MM.1S (cell line): ENCODE measurements around the gene FKBP15.

Experiments
- DNase-seq: peaks from one replicate; pipeline ENCODE4 v3.0.0-alpha.2; 2015
- H2AFZ ChIP-seq: fragments of 300-600 bp; sonication (generic); 2 replicates; pipeline ENCODE4 v1.6.0; 2016; ENCODE audit warnings: antibody characterized with exemption, low read length
- H3F3A ChIP-seq: fragments of 300-600 bp; sonication (generic); 2 replicates; pipeline ENCODE4 v1.6.1; 2016; ENCODE audit warnings: mild to moderate bottlenecking, antibody characterized with exemption, low read length, moderate library complexity, mixed read lengths; ENCODE audit not compliant: insufficient read depth
- H3K27ac ChIP-seq: fragments of 300-600 bp; sonication (generic); 2 replicates; pipeline ENCODE4 v1.5.1; 2016; ENCODE audit warnings: mild to moderate bottlenecking, low read length
- H3K27me3 ChIP-seq: fragments of 300-600 bp; sonication (generic); replicated peaks from 2 replicates; pipeline ENCODE4 v1.6.0; 2016; ENCODE audit warnings: low read length; ENCODE audit not compliant: insufficient read depth
- H3K36me3 ChIP-seq: fragments of 300-600 bp; sonication (generic); replicated peaks from 2 replicates; pipeline ENCODE4 v1.6.1; 2016; ENCODE audit warnings: mild to moderate bottlenecking, low read length, mixed read lengths; ENCODE audit not compliant: insufficient read depth
- H3K4me1 ChIP-seq: fragments of 300-600 bp; sonication (generic); 2 replicates; pipeline ENCODE4 v1.6.1; 2016; ENCODE audit warnings: low read length, mixed read lengths
- H3K4me2 ChIP-seq: fragments of 300-600 bp; sonication (generic); 2 replicates; pipeline ENCODE4 v1.6.0; 2016; ENCODE audit warnings: low read depth, low read length
- H3K4me3 ChIP-seq: fragments of 300-600 bp; sonication (generic); 2 replicates; pipeline ENCODE4 v1.5.1; 2016; ENCODE audit warnings: low read length, mixed read lengths
- H3K79me2 ChIP-seq: fragments of 300-600 bp; sonication (generic); 2 replicates; pipeline ENCODE4 v1.6.1; 2016; ENCODE audit warnings: mixed run types, low read length, mixed read lengths
- H3K9ac ChIP-seq: fragments of 300-600 bp; sonication (generic); 2 replicates; pipeline ENCODE4 v1.6.1; 2016; ENCODE audit warnings: low read length, mixed read lengths
- H3K9me2 ChIP-seq: fragments of 300-600 bp; sonication (generic); replicated peaks from 2 replicates; pipeline ENCODE4 v1.6.1; 2016; ENCODE audit warnings: mild to moderate bottlenecking, low read length, mixed read lengths; ENCODE audit not compliant: insufficient read depth
- H3K9me3 ChIP-seq: fragments of 300-600 bp; sonication (generic); replicated peaks from 2 replicates; pipeline ENCODE4 v1.6.1; 2016; ENCODE audit warnings: mild to moderate bottlenecking, low read length, mixed read lengths; ENCODE audit not compliant: insufficient read depth
- H4K20me1 ChIP-seq: fragments of 300-600 bp; sonication (generic); 2 replicates; pipeline ENCODE4 v1.6.1; 2016; ENCODE audit warnings: mild to moderate bottlenecking, low read length, moderate library complexity, mixed read lengths; ENCODE audit not compliant: insufficient read depth
- CTCF ChIP-seq: fragments of 300-600 bp; sonication (generic); IDR thresholded peaks from 2 replicates; pipeline ENCODE4 v1.5.1; 2016; ENCODE audit warnings: antibody characterized with exemption, low read length, mixed read lengths
- EZH2 ChIP-seq: fragments of 300-600 bp; sonication (generic); optimal IDR thresholded peaks from 2 replicates; pipeline ENCODE3; 2017; ENCODE audit warnings: low read depth, mild to moderate bottlenecking, antibody characterized with exemption, low read length, mixed read lengths
- EZH2phosphoT487 ChIP-seq: fragments of 300-600 bp; sonication (generic); IDR thresholded peaks from 2 replicates; pipeline ENCODE4 v1.6.1; 2018; ENCODE audit warnings: antibody characterized with exemption, low read length

FKBP15 gene

GRCh38 chr9:113219186-113219936 is 1.7 kb downstream of the FKBP15 start:
- Histone ChIP-seq H2AFZ (no peak overlapping the region), H3F3A (peaks cover 17% of the 10 kb centered on the region), H3K36me3 (no peaks in the 10 kb centered on the region), H3K9me3 (no peaks in the 10 kb centered on the region), H3K4me3 (peak overlapping the region; percentile 78), H3K27me3 (no peaks in the 10 kb centered on the region), H3K27ac (peak overlapping the region; percentile 57; the same call in 1 of the 2 replicates), H3K4me1 (peaks cover 30% of the 10 kb centered on the region), H3K4me2 (peak overlapping the region; percentile 88), H3K9me2 (no peaks in the 10 kb centered on the region), H3K79me2 (peaks cover 72% of the 10 kb centered on the region), H3K9ac (0 out of 2 replicates have a peak overlapping the region, but pooled peaks have one; percentile 3), H4K20me1 (no peaks in the 10 kb centered on the region)
- peak; percentile 27 for DNase-seq
- TF ChIP-seq EZH2: no peak
- no peak for TF ChIP-seq CTCF
- TF ChIP-seq EZH2phosphoT487: no peak

GRCh38 chr9:113216406-113216805 is 4.7 kb downstream of the FKBP15 start:
- H3K36me3 ChIP-seq: no peaks in the 10 kb centered on the region
- peaks cover 69% of the 10 kb centered on the region for H3K79me2 ChIP-seq

GRCh38 chr9:113215132-113215531 is 5.9 kb downstream of the FKBP15 start:
- no peaks in the 10 kb centered on the region for H3K9me2 ChIP-seq
- no peak overlapping the region for H3K27ac ChIP-seq
- H3F3A ChIP-seq: peaks cover 12% of the 10 kb centered on the region
- no peaks in the 10 kb centered on the region for H3K27me3 ChIP-seq
- H3K4me3 ChIP-seq: no peak overlapping the region
- no peaks in the 10 kb centered on the region for H3K36me3 ChIP-seq
- TF ChIP-seq EZH2 (no peak), CTCF (no peak), EZH2phosphoT487 (no peak)
- no peak overlapping the region for H3K4me2 ChIP-seq
- no peaks in the 10 kb centered on the region for H4K20me1 ChIP-seq
- H3K9ac ChIP-seq: no peak overlapping the region
- H2AFZ ChIP-seq: no peak overlapping the region
- H3K4me1 ChIP-seq: peaks cover 18% of the 10 kb centered on the region
- no peaks in the 10 kb centered on the region for H3K9me3 ChIP-seq
- no peak for DNase-seq
- H3K79me2 ChIP-seq: peaks cover 60% of the 10 kb centered on the region

More at GRCh38 chr9:113216406-113216805, 4.7 kb downstream of the FKBP15 start:
- no peak for TF ChIP-seq EZH2
- TF ChIP-seq CTCF: no peak
- TF ChIP-seq EZH2phosphoT487: no peak
- no peak overlapping the region for H2AFZ ChIP-seq
- H3K9ac ChIP-seq: no peak overlapping the region
- no peak overlapping the region for H3K4me2 ChIP-seq
- H3F3A ChIP-seq: peaks cover 17% of the 10 kb centered on the region
- H3K9me3 ChIP-seq: no peaks in the 10 kb centered on the region
- DNase-seq: no peak
- H3K4me3 ChIP-seq: no peak overlapping the region
- H3K9me2 ChIP-seq: no peaks in the 10 kb centered on the region
- no peak overlapping the region for H3K27ac ChIP-seq
- no peaks in the 10 kb centered on the region for H4K20me1 ChIP-seq
- peaks cover 21% of the 10 kb centered on the region for H3K4me1 ChIP-seq
- H3K27me3 ChIP-seq: no peaks in the 10 kb centered on the region
